HepG2 (cell line): ENCODE data around the gene SLC38A1. TPM values are rescaled to one million over a fixed set of nuclear protein-coding genes. Genes with fewer than 3 reads are reported as not detected.

Source experiments
- ATAC-seq: fragments of 200-7000 bp; cut with Tn5 transposase; 3 replicates; pipeline ENCODE4 v1.9.1; 2020; ENCODE audit warnings: mild to moderate bottlenecking, moderate library complexity
- BruUV-seq: library from RNA; stranded (reverse); fragments of 400-500 nt; replicated peaks from 2 replicates; lab custom pipeline; 2021; lab: Mats Ljungman, UMichigan
- CTCF ChIA-PET: fragments of 300-600 bp; formaldehyde crosslinking; extraction: SDS; loops from one replicate; lab custom pipeline; 2021; ENCODE audit warnings: low total read pairs, inconsistent platforms, low intra/inter-chr PET ratio; lab: Yijun Ruan, JAX
- POLR2A ChIA-PET: fragments of 350-600 bp; sonication (Branson Sonifier 250); formaldehyde crosslinking; loops from one replicate; lab custom pipeline; 2020; ENCODE audit warnings: antibody characterized with exemption, inconsistent platforms; lab: Yijun Ruan, JAX
- DNase-seq: peaks from one replicate; pipeline ENCODE4 v3.0.0-alpha.2; 2015; ENCODE audit warnings: low spot score
- FAIRE-seq: peaks from 3 replicates; lab custom pipeline; 2011; peaks lifted over from hg19 to GRCh38; lab: Jason Lieb, UNC
- H2AFZ ChIP-seq: one replicate; pipeline ENCODE4 v1.6.1; 2011; ENCODE audit warnings: low read length, inconsistent platforms
- H3K27ac ChIP-seq: fragments of 300-600 bp; 3 replicates; pipeline ENCODE4 v1.8.0; 2011; ENCODE audit warnings: mixed run types, mild to moderate bottlenecking, mixed read lengths, low read length, inconsistent platforms; ENCODE audit not compliant: insufficient read depth; ENCODE audit errors: extremely low read length
- H3K27me3 ChIP-seq, 2 experiments: fragments of 200-600 bp in 1 of 2; 2 replicates in 1 of 2; 3 replicates in 1 of 2; pipeline versions ENCODE4 v1.6.0 to v1.8.0; 2011; ENCODE audit warnings: low read length in 2 of 2, mild to moderate bottlenecking in 2 of 2, moderate library complexity in 2 of 2, inconsistent platforms in 1 of 2; ENCODE audit not compliant: insufficient read depth in 2 of 2, control insufficient read depth in 1 of 2
- H3K36me3 ChIP-seq, 2 experiments: fragments of 200-600 bp in 1 of 2; replicated peaks in 1 of 2; 2 replicates in 1 of 2; 3 replicates in 1 of 2; pipeline versions ENCODE4 v1.5.1 to v1.8.0; 2011; ENCODE audit warnings: low read length in 2 of 2, inconsistent platforms in 1 of 2; ENCODE audit not compliant: insufficient read depth in 2 of 2, control insufficient read depth in 1 of 2
- H3K4me1 ChIP-seq: 2 replicates; pipeline ENCODE4 v1.5.1; 2012; ENCODE audit warnings: low read length, inconsistent platforms; ENCODE audit not compliant: insufficient read depth
- H3K4me2 ChIP-seq: 2 replicates; pipeline ENCODE4 v1.6.0; 2011; ENCODE audit warnings: low read depth, low read length, inconsistent platforms
- H3K4me3 ChIP-seq, 3 experiments: fragments of 200-600 bp in 1 of 3; sonication (generic), shearing (Covaris generic) in 1 of 3; replicated peaks in 1 of 3; 2 replicates each; pipeline ENCODE4 v1.5.1; 2011 to 2016; ENCODE audit warnings: low read length in 3 of 3, inconsistent platforms in 2 of 3, low read depth in 2 of 3, mild to moderate bottlenecking in 2 of 3, control low read depth in 1 of 3, mixed read lengths in 1 of 3; ENCODE audit not compliant: insufficient read depth in 1 of 3
- H3K79me2 ChIP-seq: one replicate; pipeline ENCODE4 v1.6.1; 2011; ENCODE audit warnings: low read length, inconsistent platforms; ENCODE audit not compliant: insufficient read depth
- H3K9ac ChIP-seq: 2 replicates; pipeline ENCODE4 v1.6.0; 2011; ENCODE audit warnings: mild to moderate bottlenecking, low read depth, low read length, inconsistent platforms; ENCODE audit not compliant: insufficient read depth
- H3K9me3 ChIP-seq: 2 replicates; pipeline ENCODE4 v1.5.1; 2012; ENCODE audit warnings: mild to moderate bottlenecking, low read length
- H4K20me1 ChIP-seq: 2 replicates; pipeline ENCODE4 v1.6.0; 2011; ENCODE audit warnings: inconsistent platforms, mild to moderate bottlenecking, low read length, moderate library complexity; ENCODE audit not compliant: insufficient read depth
- CEBPB ChIP-seq: IDR thresholded peaks from 2 replicates; pipeline ENCODE4 v1.6.1; 2011; ENCODE audit warnings: low read depth, low read length, improper control_type of control experiment, borderline replicate concordance
- DZIP1 ChIP-seq: sonication (generic); formaldehyde crosslinking; IDR thresholded peaks from 2 replicates; pipeline ENCODE4 v1.5.0; 2020; ENCODE audit warnings: mild to moderate bottlenecking, missing genetic modification reagents
- FOXO1 ChIP-seq: sonication (generic); formaldehyde crosslinking; IDR thresholded peaks from 2 replicates; pipeline ENCODE4 v1.4.0; 2020; ENCODE audit warnings: missing genetic modification reagents
- JUND ChIP-seq: sonication (generic); formaldehyde crosslinking; IDR thresholded peaks from 2 replicates; pipeline ENCODE4 v1.8.0; 2022; ENCODE audit warnings: mild to moderate bottlenecking, missing genetic modification reagents
- MED8 ChIP-seq: sonication (generic); formaldehyde crosslinking; IDR thresholded peaks from 2 replicates; pipeline ENCODE4 v1.8.1; 2023; ENCODE audit warnings: mild to moderate bottlenecking, missing genetic modification reagents; ENCODE audit not compliant: insufficient replicate concordance
- SPEN ChIP-seq: sonication (generic); formaldehyde crosslinking; IDR thresholded peaks from 2 replicates; pipeline ENCODE4 v1.5.1; 2020; ENCODE audit warnings: low read depth, mild to moderate bottlenecking, missing genetic modification reagents
- ZBTB1 ChIP-seq: sonication (generic); formaldehyde crosslinking; IDR thresholded peaks from 2 replicates; pipeline ENCODE4 v1.4.0; 2020; ENCODE audit warnings: missing genetic modification reagents, borderline replicate concordance
- ZNF260 ChIP-seq: sonication (generic); formaldehyde crosslinking; IDR thresholded peaks from 2 replicates; pipeline ENCODE4 v1.4.0; 2020; ENCODE audit warnings: missing genetic modification reagents, low read depth, mild to moderate bottlenecking, borderline replicate concordance
- ZSCAN9 ChIP-seq: IDR thresholded peaks from 2 replicates; pipeline ENCODE4 v1.6.1; 2016; ENCODE audit warnings: borderline replicate concordance
- WGBS: methylation state at CpG from one replicate; pipeline ENCODE4 v1.1.6; 2017; ENCODE audit warnings: low lambda C conversion rate; 5-methylcytosine and 5-hydroxymethylcytosine counted together
- in situ Hi-C: cut with HindIII; loops from 2 replicates; pipeline ENCODE4 v1.10.0; 2017; ENCODE audit warnings: low pct_unique_long_range_greater_than_20kb; ENCODE audit not compliant: extremely low pct_ligation_motif_present
- intact Hi-C: fragments of 100-400 bp; cut with micrococcal nuclease; formaldehyde crosslinking; loops from one replicate; pipeline ENCODE4 v1.10.0; 2022; ENCODE audit not compliant: unreplicated experiment
- polyA plus RNA-seq, 8 experiments: library from polyadenylated mRNA; depleted of rRNA in 3 of 8; stranded (reverse) in 7 of 8; unstranded in 1 of 8; fragments of >200 nt; fragmentation: Illumina TruSeq in 4 of 8; extraction: Trizol in 4 of 8; gene quantifications; 2 replicates each; pipeline versions ENCODE4 v1.2.1 to v1.2.3, GENCODE V29; 2011 to 2016; ENCODE audit warnings: low read depth in 4 of 8, missing spikeins in 1 of 8, mixed read lengths in 1 of 8; ENCODE audit not compliant: insufficient read depth in 1 of 8
- total RNA-seq, 5 experiments: library from RNA; depleted of rRNA; stranded (reverse); fragments of >200 nt; fragmentation: Illumina TruSeq; extraction: Trizol; gene quantifications; 2 replicates each; pipeline ENCODE4 v1.2.3, GENCODE V29; 2016; ENCODE audit warnings: low read depth in 1 of 5
- TF ChIP-seq, protein P1 (sequence below): sonication (generic); formaldehyde crosslinking; IDR thresholded peaks from 2 replicates; pipeline ENCODE4 v1.5.0; 2020; ENCODE audit warnings: missing genetic modification reagents, mild to moderate bottlenecking, borderline replicate concordance
- TF ChIP-seq, protein P2 (sequence below): sonication (generic); formaldehyde crosslinking; IDR thresholded peaks from 2 replicates; pipeline ENCODE4 v1.5.1; 2020; ENCODE audit warnings: mild to moderate bottlenecking, missing genetic modification reagents, moderate library complexity

The SLC38A1 gene
- total and polyA plus RNA-seq, 2 of the 13 experiments (the other 11 are each of a cell fraction or from before 2014, with no cell fraction given) = 47.0 to 50.6 TPM

- Histone ChIP-seq H3K36me3 (peaks cover 8 to 65% of the 10 kb centered on the region in 2 experiments), H2AFZ (no peak overlapping the region), H4K20me1 (no peaks in the 10 kb centered on the region), H3K9me3 (no peaks in the 10 kb centered on the region), H3K27me3 (no peaks in the 10 kb centered on the region), H3K9ac (no peak overlapping the region), H3K27ac (no peak overlapping the region), H3K4me2 (no peak overlapping the region), H3K4me1 (no peaks in the 10 kb centered on the region), H3K79me2 (no peaks in the 10 kb centered on the region), H3K4me3 (no peak overlapping the region)
- ChIA-PET POLR2A (no interaction called here), CTCF (no interaction called here)
- no peak for TF ChIP-seq SPEN (CRISPR knock-in tag)
- TF ChIP-seq JUND (CRISPR knock-in tag) = no peak
- TF ChIP-seq ZSCAN9 = no peak
- in situ Hi-C loops (no loop called here), intact Hi-C loops (no loop called here)
- FAIRE-seq (no peak), DNase-seq (no peak), ATAC-seq (no peak)
- BruUV-seq = no TSS peak
- 95% methylated on average over 2 of the region's 2 CpGs for WGBS
These were observed 49.5 kb downstream of the SLC38A1 start for GRCh38 chr12:46219132-46219876.

DNA sequence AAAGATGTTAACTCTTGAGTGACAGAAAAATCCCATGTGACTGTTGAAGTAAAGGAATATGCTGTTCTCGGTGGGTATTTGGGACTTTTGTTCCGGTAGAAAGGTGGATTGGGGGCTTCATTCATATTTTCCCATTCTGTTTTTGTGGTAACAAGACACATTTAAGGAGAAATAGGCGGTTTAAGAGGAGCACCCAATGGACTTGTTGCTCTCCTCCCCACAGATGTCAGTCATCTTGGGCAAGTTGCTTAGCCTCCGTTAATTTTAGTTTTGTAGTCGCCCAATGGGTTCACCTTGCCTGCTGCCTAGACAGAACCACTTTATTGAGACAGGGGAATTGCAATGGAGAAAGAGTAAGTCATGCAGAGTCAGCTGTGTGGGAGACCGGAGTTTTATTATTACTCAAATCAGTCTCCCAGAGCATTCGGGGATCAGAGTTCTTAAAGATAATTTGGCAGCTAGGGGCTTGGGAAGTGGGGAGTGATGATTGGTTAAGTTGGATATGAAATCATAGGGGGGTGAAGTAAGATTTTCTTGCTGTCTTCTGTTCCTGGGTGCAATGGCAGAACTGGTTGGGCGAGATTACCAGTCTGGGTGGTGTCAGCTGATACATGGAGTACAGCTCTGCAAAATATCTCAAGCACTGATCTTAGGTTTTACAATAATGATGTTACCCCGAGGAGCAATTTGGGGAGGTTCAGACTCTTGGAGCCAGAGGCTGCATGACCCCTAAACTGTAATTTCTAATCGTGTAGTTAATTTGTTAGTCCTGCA lies 50.3 kb downstream of the SLC38A1 start:
- Histone ChIP-seq H3K4me1 (no peaks in the 10 kb centered on the region), H3K36me3 (peaks cover 4 to 60% of the 10 kb centered on the region in 2 experiments), H3K4me3 (no peak overlapping the region), H3K9me3 (no peaks in the 10 kb centered on the region), H3K27me3 (no peaks in the 10 kb centered on the region), H2AFZ (no peak overlapping the region), H3K9ac (no peak overlapping the region), H3K79me2 (no peaks in the 10 kb centered on the region), H3K27ac (no peak overlapping the region), H4K20me1 (no peaks in the 10 kb centered on the region), H3K4me2 (no peak overlapping the region)
- CTCF ChIA-PET = no interaction called here
- ATAC-seq (no peak), DNase-seq (no peak), FAIRE-seq (no peak)
- TF ChIP-seq CEBPB (no peak), FOXO1 (CRISPR knock-in tag) (no peak), ZBTB1 (CRISPR knock-in tag) (no peak), MED8 (CRISPR knock-in tag) (no peak), DZIP1 (no peak), ZNF260 (CRISPR knock-in tag) (no peak)
- TF ChIP-seq, protein P1, sequence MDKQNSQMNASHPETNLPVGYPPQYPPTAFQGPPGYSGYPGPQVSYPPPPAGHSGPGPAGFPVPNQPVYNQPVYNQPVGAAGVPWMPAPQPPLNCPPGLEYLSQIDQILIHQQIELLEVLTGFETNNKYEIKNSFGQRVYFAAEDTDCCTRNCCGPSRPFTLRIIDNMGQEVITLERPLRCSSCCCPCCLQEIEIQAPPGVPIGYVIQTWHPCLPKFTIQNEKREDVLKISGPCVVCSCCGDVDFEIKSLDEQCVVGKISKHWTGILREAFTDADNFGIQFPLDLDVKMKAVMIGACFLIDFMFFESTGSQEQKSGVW (CRISPR knock-in tag) = no peak
- TF ChIP-seq, protein P2, sequence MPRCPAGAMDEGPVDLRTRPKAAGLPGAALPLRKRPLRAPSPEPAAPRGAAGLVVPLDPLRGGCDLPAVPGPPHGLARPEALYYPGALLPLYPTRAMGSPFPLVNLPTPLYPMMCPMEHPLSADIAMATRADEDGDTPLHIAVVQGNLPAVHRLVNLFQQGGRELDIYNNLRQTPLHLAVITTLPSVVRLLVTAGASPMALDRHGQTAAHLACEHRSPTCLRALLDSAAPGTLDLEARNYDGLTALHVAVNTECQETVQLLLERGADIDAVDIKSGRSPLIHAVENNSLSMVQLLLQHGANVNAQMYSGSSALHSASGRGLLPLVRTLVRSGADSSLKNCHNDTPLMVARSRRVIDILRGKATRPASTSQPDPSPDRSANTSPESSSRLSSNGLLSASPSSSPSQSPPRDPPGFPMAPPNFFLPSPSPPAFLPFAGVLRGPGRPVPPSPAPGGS (CRISPR knock-in tag) = no peak
- BruUV-seq = no TSS peak
- POLR2A ChIA-PET = no interaction called here
- WGBS = 96% methylated on average over 10 of the region's 10 CpGs
- in situ Hi-C loops (no loop called here), intact Hi-C loops (no loop called here)
